Calu3 (cell line): ENCODE results near the gene HM13. TPM values are rescaled to one million over a fixed set of nuclear protein-coding genes. Genes with fewer than 3 reads are reported as not detected.
"Not testable (repeated sequence)": the region's sequence is repeated elsewhere in the genome, so short reads cannot be mapped to it uniquely, and the experiment has no call there.

Experiments used
- BruUV-seq: library from RNA; stranded (reverse); fragments of 400-500 nt; replicated peaks from 2 replicates; lab custom pipeline; 2021; lab: Mats Ljungman, UMichigan
- CTCF ChIA-PET: fragments of 300-600 bp; sonication (Branson Sonifier 250); formaldehyde crosslinking; loops from one replicate; lab custom pipeline; 2022; ENCODE audit warnings: antibody characterized with exemption; lab: Charles Lee
- DNase-seq: peaks from one replicate; pipeline ENCODE4 v3.0.0; 2022
- H3K27ac Mint-ChIP-seq: one replicate; pipeline ENCODE4 v1.8.0; 2022; ENCODE audit warnings: mixed read lengths; ENCODE audit not compliant: unreplicated experiment
- H3K27me3 Mint-ChIP-seq: one replicate; pipeline ENCODE4 v1.8.0; 2022; ENCODE audit warnings: mixed read lengths; ENCODE audit not compliant: unreplicated experiment
- H3K36me3 Mint-ChIP-seq: one replicate; pipeline ENCODE4 v1.8.0; 2022; ENCODE audit warnings: mild to moderate bottlenecking, moderate library complexity, mixed read lengths; ENCODE audit not compliant: insufficient read depth, unreplicated experiment
- H3K4me1 Mint-ChIP-seq: one replicate; pipeline ENCODE4 v1.8.0; 2022; ENCODE audit warnings: mild to moderate bottlenecking, low read depth, mixed read lengths; ENCODE audit not compliant: unreplicated experiment
- H3K4me3 Mint-ChIP-seq: one replicate; pipeline ENCODE4 v1.8.0; 2022; ENCODE audit warnings: mild to moderate bottlenecking, low read depth, moderate library complexity, mixed read lengths; ENCODE audit not compliant: unreplicated experiment
- H3K9me3 Mint-ChIP-seq: one replicate; pipeline ENCODE4 v1.8.0; 2022; ENCODE audit warnings: low read depth, mixed read lengths; ENCODE audit not compliant: unreplicated experiment
- intact Hi-C: fragments of 100-400 bp; cut with micrococcal nuclease; formaldehyde crosslinking; loops from one replicate; pipeline ENCODE4 v1.10.0; 2022; ENCODE audit not compliant: unreplicated experiment
- total RNA-seq: library from RNA; stranded (reverse); gene quantifications from 2 replicates; pipeline ENCODE4 v1.2.3, GENCODE V29; 2022
- TF ChIP-seq, protein P1 (sequence below): fragments of 200-600 bp; IDR thresholded peaks from one replicate; pipeline ENCODE4 v1.8.0; 2022; ENCODE audit warnings: antibody characterized with exemption; ENCODE audit not compliant: unreplicated experiment

HM13 gene
- total RNA-seq, 1 experiment from 2014 or later = 342 TPM

DNA sequence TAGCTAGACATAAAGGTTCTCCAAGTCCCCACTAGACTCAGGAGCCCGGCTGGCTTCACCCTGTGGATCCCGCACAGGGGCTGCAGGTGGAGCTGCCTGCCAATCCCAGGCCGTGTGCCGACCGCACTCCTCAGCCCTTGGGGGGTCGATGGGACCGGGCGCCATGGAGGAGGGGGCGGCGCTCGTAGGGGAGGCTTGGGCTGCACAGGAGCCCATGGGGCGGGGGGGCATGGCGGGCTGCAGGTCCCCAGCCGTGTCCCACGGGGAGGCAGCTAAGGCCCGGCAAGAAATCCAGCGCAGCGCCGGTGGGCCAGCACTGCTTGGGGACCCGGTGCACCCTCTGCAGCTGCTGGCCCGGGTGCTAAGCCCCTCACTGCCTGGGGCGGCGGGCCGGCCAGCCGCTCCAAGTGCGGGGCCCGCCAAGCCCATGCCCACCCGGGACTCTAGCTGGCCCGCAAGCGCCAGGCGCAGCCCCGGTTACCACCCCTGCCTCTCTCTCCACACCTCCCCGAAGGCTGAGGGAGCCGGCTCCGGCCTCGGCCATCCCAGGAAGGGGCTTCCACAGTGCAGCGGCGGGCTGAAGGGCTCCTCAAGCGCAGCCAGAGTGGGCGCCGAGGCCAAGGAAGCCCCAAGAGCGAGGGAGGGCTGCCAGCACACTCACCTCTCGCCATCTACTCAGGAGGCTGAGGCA, 64.4 kb downstream of the HM13 start:
- Mint-ChIP-seq H3K27me3 (no peaks in the 10 kb centered on the region), H3K4me3 (no peak overlapping the region), H3K4me1 (peaks cover 8% of the 10 kb centered on the region), H3K36me3 (peaks cover 20% of the 10 kb centered on the region), H3K9me3 (no peaks in the 10 kb centered on the region), H3K27ac (no peak overlapping the region)
- DNase-seq = no peak
- intact Hi-C loops = no loop called here
- BruUV-seq = no TSS peak
- CTCF ChIA-PET = interaction anchor here (1.2 kb wide), 1 partner anchor 34 kb away, joined by 11 read pairs; no protein-coding TSS in a partner anchor
- TF ChIP-seq, protein P1, sequence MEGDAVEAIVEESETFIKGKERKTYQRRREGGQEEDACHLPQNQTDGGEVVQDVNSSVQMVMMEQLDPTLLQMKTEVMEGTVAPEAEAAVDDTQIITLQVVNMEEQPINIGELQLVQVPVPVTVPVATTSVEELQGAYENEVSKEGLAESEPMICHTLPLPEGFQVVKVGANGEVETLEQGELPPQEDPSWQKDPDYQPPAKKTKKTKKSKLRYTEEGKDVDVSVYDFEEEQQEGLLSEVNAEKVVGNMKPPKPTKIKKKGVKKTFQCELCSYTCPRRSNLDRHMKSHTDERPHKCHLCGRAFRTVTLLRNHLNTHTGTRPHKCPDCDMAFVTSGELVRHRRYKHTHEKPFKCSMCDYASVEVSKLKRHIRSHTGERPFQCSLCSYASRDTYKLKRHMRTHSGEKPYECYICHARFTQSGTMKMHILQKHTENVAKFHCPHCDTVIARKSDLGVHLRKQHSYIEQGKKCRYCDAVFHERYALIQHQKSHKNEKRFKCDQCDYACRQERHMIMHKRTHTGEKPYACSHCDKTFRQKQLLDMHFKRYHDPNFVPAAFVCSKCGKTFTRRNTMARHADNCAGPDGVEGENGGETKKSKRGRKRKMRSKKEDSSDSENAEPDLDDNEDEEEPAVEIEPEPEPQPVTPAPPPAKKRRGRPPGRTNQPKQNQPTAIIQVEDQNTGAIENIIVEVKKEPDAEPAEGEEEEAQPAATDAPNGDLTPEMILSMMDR = no peak

DNA sequence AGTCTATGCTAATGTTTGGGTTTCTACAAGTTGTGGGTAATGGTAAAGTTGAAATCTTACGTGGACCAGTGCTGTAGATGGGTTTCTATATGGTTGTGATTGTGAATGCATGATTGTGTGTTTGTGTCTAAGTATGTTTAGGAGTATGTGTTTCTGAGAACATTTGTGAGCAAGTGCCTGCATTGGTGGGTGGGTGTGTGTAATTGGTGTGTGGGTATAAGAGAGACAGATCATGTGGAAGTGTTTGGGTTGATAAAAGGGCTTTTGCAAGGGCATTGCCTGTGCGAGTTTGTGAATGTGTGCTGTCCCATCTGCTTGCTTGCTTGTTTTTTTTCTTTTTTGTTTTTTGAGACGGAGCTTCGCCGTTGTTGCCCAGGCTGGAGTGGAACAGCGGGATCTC, 65.0 kb downstream of the HM13 start:
- no peak for DNase-seq
- no peaks in the 10 kb centered on the region for H3K27me3 Mint-ChIP-seq
- H3K36me3 Mint-ChIP-seq = peaks cover 13% of the 10 kb centered on the region
- CTCF ChIA-PET = no interaction called here
- intact Hi-C loops = no loop called here
- peaks cover 2% of the 10 kb centered on the region for H3K4me1 Mint-ChIP-seq
- no TSS peak for BruUV-seq
- TF ChIP-seq, protein P1 = no peak
- H3K4me3 Mint-ChIP-seq = no peak overlapping the region
- H3K27ac Mint-ChIP-seq = no peak overlapping the region
- no peaks in the 10 kb centered on the region for H3K9me3 Mint-ChIP-seq

DNA sequence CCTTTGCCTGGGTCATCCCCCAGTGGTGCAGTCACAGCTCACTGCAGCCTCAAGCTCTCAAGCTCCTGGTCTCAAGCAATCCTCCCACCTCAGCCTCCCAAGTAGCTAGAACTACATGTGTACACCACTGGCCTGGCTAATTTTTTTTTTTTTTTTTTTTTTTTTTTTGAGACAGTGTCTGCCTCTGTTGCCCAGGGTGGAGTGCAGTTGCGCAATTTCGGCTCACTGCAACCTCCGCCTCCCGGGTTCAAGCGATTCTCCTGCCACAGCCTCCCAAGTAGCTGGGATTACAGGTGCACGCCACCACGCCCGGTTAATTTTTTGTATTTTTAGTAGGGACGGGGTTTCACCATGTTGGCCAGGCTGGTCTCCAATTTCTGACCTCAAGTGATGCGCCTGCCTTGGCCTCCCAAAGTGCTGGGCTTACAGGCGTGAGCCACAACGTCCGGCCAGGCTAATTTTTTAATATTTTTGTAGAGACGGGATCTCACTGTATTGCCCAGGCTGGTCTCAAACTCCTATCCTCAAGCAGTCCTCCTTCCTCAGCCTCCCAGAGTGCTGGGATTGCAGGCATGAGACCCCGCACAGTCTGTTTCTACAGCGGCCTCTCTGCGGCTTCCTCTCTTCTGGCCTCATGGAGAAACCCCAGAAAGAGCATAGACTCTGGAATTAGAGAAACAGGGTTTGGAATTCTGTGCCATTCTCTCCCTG, 65.9 kb downstream of the HM13 start:
- H3K4me1 Mint-ChIP-seq, H3K27ac Mint-ChIP-seq, CTCF ChIA-PET: not testable (repeated sequence)

DNA sequence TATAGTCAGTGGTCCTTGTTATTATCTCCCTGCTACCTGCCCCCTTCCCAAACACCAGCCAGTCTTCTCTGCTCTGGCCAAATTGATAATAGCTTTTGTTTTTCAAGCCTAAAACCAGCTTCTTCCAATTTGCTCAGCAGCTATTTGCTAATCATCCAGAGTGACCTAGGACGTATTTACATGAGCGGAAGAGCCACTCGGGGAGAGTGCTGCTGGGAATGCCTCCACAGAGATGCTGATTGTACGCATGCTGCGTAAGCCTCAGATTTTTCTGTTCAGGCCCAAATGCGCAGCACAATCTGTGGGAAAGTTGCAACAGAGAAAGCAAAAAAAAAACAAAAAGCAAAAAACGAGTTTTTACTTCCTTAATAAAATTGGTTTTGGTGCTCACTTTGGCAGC, 66.5 kb downstream of the HM13 start:
- CTCF ChIA-PET = no interaction called here
- no peaks in the 10 kb centered on the region for H3K27me3 Mint-ChIP-seq
- peaks cover 5% of the 10 kb centered on the region for H3K36me3 Mint-ChIP-seq
- DNase-seq = no peak
- TF ChIP-seq, protein P1 = no peak
- H3K27ac Mint-ChIP-seq = no peak overlapping the region
- intact Hi-C loops = no loop called here
- H3K9me3 Mint-ChIP-seq = no peaks in the 10 kb centered on the region
- H3K4me3 Mint-ChIP-seq = no peak overlapping the region
- BruUV-seq = no TSS peak
- H3K4me1 Mint-ChIP-seq = no peaks in the 10 kb centered on the region

More for the DNA sequence above, 65.9 kb downstream of the HM13 start:
- H3K27me3 Mint-ChIP-seq, H3K9me3 Mint-ChIP-seq, H3K4me3 Mint-ChIP-seq, BruUV-seq, H3K36me3 Mint-ChIP-seq, DNase-seq, intact Hi-C loops: not testable (repeated sequence)
